ENCODE data around the gene PAK1.
"Not testable (repeated sequence)": the region's sequence is repeated elsewhere in the genome, so short reads cannot be mapped to it uniquely, and the experiment has no call there.

Gene PAK1

DNA sequence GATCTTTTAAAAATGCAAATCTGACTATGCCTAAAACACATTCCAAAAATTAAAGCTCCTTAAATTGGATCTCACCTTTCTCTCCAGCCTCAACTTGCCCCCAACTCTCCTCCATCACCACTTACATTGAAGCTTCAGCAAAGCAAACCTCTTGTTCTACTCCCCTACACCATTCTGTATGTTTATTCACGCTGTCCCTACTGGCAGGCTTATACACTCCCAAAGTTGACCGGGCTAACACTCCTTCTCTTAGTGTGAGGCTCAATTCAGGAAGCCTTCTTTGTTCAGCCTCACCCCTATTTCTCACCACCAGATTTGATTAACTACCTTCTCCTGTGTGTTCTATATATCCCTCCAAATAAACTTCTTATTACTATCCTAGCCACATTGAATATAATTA lies 170.6 kb downstream of the PAK1 start:
- no peak for DNase-seq (ENCODE audit: low read depth in 2 of 2)

- DNase-seq (ENCODE audit: low read depth in 2 of 2), result no peak
These were observed 171.1 kb downstream of the PAK1 start for GRCh38 chr11:77302752-77303151.

GRCh38 chr11:77301510-77301909 lies 172.4 kb downstream of the PAK1 start, which contains the start of gene GDPD4:
TSS of gene GDPD4 (minus strand) at chr11:77301686. CDS start at chr11:77285137, 16,549 bp downstream.
- DNase-seq (ENCODE audit: low read depth in 2 of 2), result no peak

DNA sequence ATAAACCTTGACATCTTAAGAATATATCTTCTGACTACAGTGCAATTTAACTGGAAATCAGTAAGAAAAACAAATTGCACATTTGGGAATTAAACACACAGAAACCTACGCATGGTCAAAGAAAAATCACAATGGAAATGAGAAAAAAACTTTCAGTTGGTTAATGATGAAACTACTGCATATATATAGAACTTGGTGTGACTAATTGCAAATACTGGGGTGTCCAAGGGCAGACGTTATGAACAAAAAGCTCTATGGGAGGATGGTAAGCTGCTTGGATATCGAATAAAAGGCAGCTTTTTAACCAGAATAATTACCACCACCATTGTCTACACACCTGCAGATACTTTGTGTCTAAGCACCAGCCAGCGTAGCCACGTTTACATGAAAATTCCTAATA lies 173.2 kb downstream of the PAK1 start:
- no peak for DNase-seq (ENCODE audit: low read depth in 2 of 2)

GRCh38 chr11:77300028-77300427 lies 173.9 kb downstream of the PAK1 start:
- not testable (repeated sequence) for DNase-seq (ENCODE audit: low read depth in 2 of 2)

DNA sequence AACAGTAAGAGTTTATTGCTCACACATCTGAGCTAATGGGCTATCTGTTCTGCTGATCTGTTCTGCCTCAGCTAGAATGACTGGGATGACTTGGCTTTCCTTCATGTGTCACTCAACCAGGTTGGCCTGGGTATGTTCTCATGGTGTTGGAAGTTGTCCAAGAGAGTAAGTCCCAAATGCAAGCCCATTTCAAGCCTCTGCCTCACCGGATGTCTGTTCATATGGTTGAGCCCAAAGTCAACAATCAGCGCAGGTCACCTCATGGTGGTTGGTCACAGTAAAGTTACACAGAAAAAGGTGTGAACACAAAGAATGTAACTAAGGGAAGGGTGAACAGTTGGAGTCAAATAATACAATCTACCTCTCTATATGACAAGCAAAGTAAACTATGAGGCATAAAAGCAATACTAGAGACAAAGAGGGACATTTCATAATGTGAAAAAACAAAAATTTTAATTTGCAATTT lies 174.3 kb downstream of the PAK1 start:
- DNase-seq (ENCODE audit: low read depth in 2 of 2), result no peak

GRCh38 chr11:77294040-77294439 lies 179.9 kb downstream of the PAK1 start:
- DNase-seq (ENCODE audit: low read depth in 2 of 2), result no peak

DNA sequence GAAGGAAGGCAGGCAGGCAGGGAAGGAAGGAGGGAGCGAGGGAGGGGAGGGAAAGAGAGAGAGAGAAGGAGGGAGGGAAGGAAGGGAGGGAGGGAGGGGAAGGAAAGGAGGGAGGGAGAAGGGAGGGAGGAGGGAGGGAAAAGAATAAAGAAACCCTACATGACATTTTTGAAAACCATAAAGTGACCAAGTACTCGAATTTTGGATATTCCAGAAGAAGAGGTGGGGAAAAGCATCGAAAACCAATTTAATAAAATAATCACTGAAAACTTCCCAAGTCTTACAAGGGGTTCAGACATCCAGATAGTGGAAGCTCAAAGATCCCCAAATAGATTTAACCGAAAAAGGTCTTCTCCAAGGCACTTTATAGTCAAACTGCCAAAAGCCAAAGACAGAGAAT lies 184.2 kb downstream of the PAK1 start:
- DNase-seq (ENCODE audit: low read depth in 2 of 2), result no peak

GRCh38 chr11:77287615-77288273 lies 186.2 kb downstream of the PAK1 start:
- DNase-seq (ENCODE audit: low read depth in 2 of 2), result no peak

GRCh38 chr11:77287136-77287535 lies 186.8 kb downstream of the PAK1 start:
- no peak for DNase-seq (ENCODE audit: low read depth in 2 of 2)

- DNase-seq (ENCODE audit: low read depth in 2 of 2), result no peak
These were observed 189.1 kb downstream of the PAK1 start for GRCh38 chr11:77284476-77285468.

GRCh38 chr11:77283101-77283500 lies 190.8 kb downstream of the PAK1 start:
- DNase-seq (ENCODE audit: low read depth in 2 of 2), result no peak

- no peak for DNase-seq (ENCODE audit: low read depth in 2 of 2)
These were observed 195.0 kb downstream of the PAK1 start for GRCh38 chr11:77278595-77279506.

DNA sequence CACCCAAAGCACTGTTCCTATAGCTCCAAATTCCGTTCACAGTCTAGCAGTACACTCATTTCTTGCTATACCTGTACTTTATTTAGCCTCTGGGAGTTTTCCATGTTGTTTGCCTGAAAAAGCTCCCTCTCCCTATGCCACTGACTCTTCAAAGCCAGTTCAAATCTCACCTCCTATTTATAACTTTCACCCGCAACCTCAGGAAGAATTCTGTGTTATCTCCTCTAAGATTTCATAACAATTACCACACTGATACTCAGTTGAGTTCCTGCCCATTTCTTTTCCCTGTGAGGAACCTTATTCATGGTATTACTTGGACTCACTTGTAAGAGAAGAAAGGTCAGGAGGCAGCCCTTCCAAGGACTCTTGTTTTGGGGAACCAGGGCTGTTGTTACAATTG lies 197.6 kb downstream of the PAK1 start:
- no peak for DNase-seq (ENCODE audit: low read depth in 2 of 2)

All from stimulated activated CD8-positive, alpha-beta memory T cell treated with anti-CD3 and anti-CD28 coated beads, Interleukin-2, amount 100 ng/mL, for 1 hour (primary cell).